ENCODE data around the gene FBXL3. TPM values are rescaled to one million over a fixed set of nuclear protein-coding genes. Genes with fewer than 3 reads are reported as not detected.

The FBXL3 gene
- total and polyA plus RNA-seq, 7 donors, result 12.5 to 41.3 (median 24.9) TPM

- WGBS, 3 donors, result 38 to 67% (median 40%) methylated on average over 4 of the region's 4 CpGs
- intact Hi-C loops (cut with DNase I), result no loop called here
- no peak for DNase-seq
- H3K36me3 ChIP-seq (ENCODE audit: insufficient read depth in 1 of 2, low read depth in 1 of 2), result peaks cover 0 to 77% of the 10 kb centered on the region in 2 donors
- no peaks in the 10 kb centered on the region for H3K9me3 ChIP-seq
- H3K27me3 ChIP-seq (ENCODE audit: insufficient read depth in 3 of 3, low read length in 2 of 3), result no peaks in the 10 kb centered on the region
- no peak overlapping the region for H3K4me3 ChIP-seq
- no peak for TF ChIP-seq CTCF (IDR thresholded peaks at IDR 0.05)
- peak overlapping the region; percentile 9 for H3K27ac ChIP-seq
- peaks cover 19% of the 10 kb centered on the region for H3K4me1 ChIP-seq
- ATAC-seq, result peak in 1 of 4 donors; percentile 52
These were observed 21.7 kb upstream of the FBXL3 start for GRCh38 chr13:77048681-77049080.

- WGBS, 3 donors, result 92 to 96% (median 94%) methylated on average over 8 of the region's 8 CpGs
- no peak for TF ChIP-seq CTCF (IDR thresholded peaks at IDR 0.05)
- ATAC-seq (no peak), DNase-seq (no peak)
- no peak overlapping the region for H3K4me3 ChIP-seq
- intact Hi-C loops (cut with DNase I), result no loop called here
- H3K27ac ChIP-seq, result no peak overlapping the region
- no peaks in the 10 kb centered on the region for H3K27me3 ChIP-seq (ENCODE audit: insufficient read depth in 3 of 3, low read length in 2 of 3)
- H3K36me3 ChIP-seq (ENCODE audit: insufficient read depth in 1 of 2, low read depth in 1 of 2), result peaks cover 0 to 69% of the 10 kb centered on the region in 2 donors
- peaks cover 19% of the 10 kb centered on the region for H3K4me1 ChIP-seq
- H3K9me3 ChIP-seq, result no peaks in the 10 kb centered on the region
These were observed 20.8 kb upstream of the FBXL3 start for GRCh38 chr13:77047649-77048343.

- TF ChIP-seq CTCF (IDR thresholded peaks at IDR 0.05), result no peak
- H3K27me3 ChIP-seq (ENCODE audit: insufficient read depth in 3 of 3, low read length in 2 of 3), result no peaks in the 10 kb centered on the region
- no peak for DNase-seq
- H3K36me3 ChIP-seq (ENCODE audit: insufficient read depth in 1 of 2, low read depth in 1 of 2), result peaks cover 0 to 32% of the 10 kb centered on the region in 2 donors
- no peak overlapping the region for H3K27ac ChIP-seq
- no peaks in the 10 kb centered on the region for H3K4me1 ChIP-seq
- intact Hi-C loops (cut with DNase I), result no loop called here
- H3K9me3 ChIP-seq, result no peaks in the 10 kb centered on the region
- 84 to 85% (median 85%) methylated on average over 5 of the region's 5 CpGs for WGBS, 3 donors
- no peak for ATAC-seq
- no peak overlapping the region for H3K4me3 ChIP-seq
These were observed 15.7 kb upstream of the FBXL3 start for GRCh38 chr13:77042566-77043177.

GRCh38 chr13:77040835-77041234 is 13.9 kb upstream of the FBXL3 start:
- H3K27me3 ChIP-seq (ENCODE audit: insufficient read depth in 3 of 3, low read length in 2 of 3), result no peaks in the 10 kb centered on the region
- no peak for ATAC-seq
- H3K27ac ChIP-seq, result no peak overlapping the region
- DNase-seq, result no peak
- WGBS, 3 donors, result 92 to 94% (median 92%) methylated on average over 9 of the region's 9 CpGs
- no peak for TF ChIP-seq CTCF (IDR thresholded peaks at IDR 0.05)
- no peaks in the 10 kb centered on the region for H3K4me1 ChIP-seq
- H3K36me3 ChIP-seq (ENCODE audit: insufficient read depth in 1 of 2, low read depth in 1 of 2), result peaks cover 0 to 19% of the 10 kb centered on the region in 2 donors
- intact Hi-C loops (cut with DNase I), result no loop called here
- no peaks in the 10 kb centered on the region for H3K9me3 ChIP-seq
- H3K4me3 ChIP-seq, result no peak overlapping the region
